GM18870 (cell line): ENCODE measurements around the gene FAM171A2.

Source experiments
- ATAC-seq: cut with Tn5 transposase; IDR thresholded peaks from one replicate; pipeline ENCODE4 v1.9.1; 2021; ENCODE audit warnings: moderate library complexity; ENCODE audit not compliant: unreplicated experiment

Gene FAM171A2

GRCh38 chr17:44324571-44325275 lies 38.9 kb downstream of the FAM171A2 start, which contains the start of gene SLC25A39:
SLC25A39 (minus strand) TSS chr17:44324823; CDS start chr17:44323562, 1,261 bp downstream.
- peak; percentile 44 for ATAC-seq

GRCh38 chr17:44324092-44324570 lies 39.5 kb downstream of the FAM171A2 start:
- no peak for ATAC-seq

GRCh38 chr17:44323359-44324091 lies 40.1 kb downstream of the FAM171A2 start:
- no peak for ATAC-seq

- no peak for ATAC-seq
Observed at GRCh38 chr17:44322236-44322895, 41.3 kb downstream of the FAM171A2 start.

- ATAC-seq = no peak
Observed at GRCh38 chr17:44321246-44322120, 42.2 kb downstream of the FAM171A2 start.

- ATAC-seq = no peak
Observed at GRCh38 chr17:44320066-44320465, 43.6 kb downstream of the FAM171A2 start.

- ATAC-seq = no peak
Observed at GRCh38 chr17:44318077-44318892, 45.4 kb downstream of the FAM171A2 start.

GRCh38 chr17:44317545-44317944 lies 46.1 kb downstream of the FAM171A2 start:
- ATAC-seq = no peak

GRCh38 chr17:44315760-44316731 lies 47.6 kb downstream of the FAM171A2 start:
- no peak for ATAC-seq

GRCh38 chr17:44314869-44315661 lies 48.6 kb downstream of the FAM171A2 start:
- no peak for ATAC-seq

- ATAC-seq = no peak
Observed at GRCh38 chr17:44314524-44314868, 49.2 kb downstream of the FAM171A2 start.

GRCh38 chr17:44314031-44314430 lies 49.6 kb downstream of the FAM171A2 start:
- no peak for ATAC-seq

GRCh38 chr17:44312396-44313104 lies 51.1 kb downstream of the FAM171A2 start:
- no peak for ATAC-seq

- ATAC-seq = no peak
Observed at GRCh38 chr17:44311562-44312181, 52.0 kb downstream of the FAM171A2 start.

GRCh38 chr17:44310609-44311376 lies 52.9 kb downstream of the FAM171A2 start:
- ATAC-seq = no peak

- no peak for ATAC-seq
Observed at GRCh38 chr17:44310188-44310587, 53.5 kb downstream of the FAM171A2 start.
